ENCODE results near the gene CARNS1.

GRCh38 chr11:67393990-67394389 is 21.5 kb upstream of the CARNS1 start:
- TF ChIP-seq POLR2AphosphoS5 (IDR thresholded peaks at IDR 0.05; ENCODE audit: borderline replicate concordance, low read depth, low read length) (no peak), EZH2 (IDR thresholded peaks at IDR 0.05) (no peak)
